IPS-18c (cell line): Measurements from ENCODE around the gene DIPK1C.

Source experiments
- H3K4me3 ChIP-seq: 2 replicates; pipeline ENCODE4 v1.7.0; 2013; ENCODE audit warnings: low read depth, mild to moderate bottlenecking, low read length, moderate library complexity; ENCODE audit not compliant: insufficient read depth
- H3K9me3 ChIP-seq: one replicate; pipeline ENCODE4 v1.6.1; 2013; ENCODE audit warnings: mild to moderate bottlenecking, low read length, moderate library complexity; ENCODE audit not compliant: control insufficient read depth, insufficient read depth

The DIPK1C gene

GRCh38 chr18:74459889-74460288, 2.8 kb upstream of the DIPK1C start:
- Histone ChIP-seq H3K4me3 (no peak overlapping the region), H3K9me3 (no peaks in the 10 kb centered on the region)

- Histone ChIP-seq H3K9me3 (no peaks in the 10 kb centered on the region), H3K4me3 (peak overlapping the region; percentile 20; the same call in 1 of the 2 replicates)
Measured at GRCh38 chr18:74457725-74458421, 765 bp upstream of the DIPK1C start.

DNA sequence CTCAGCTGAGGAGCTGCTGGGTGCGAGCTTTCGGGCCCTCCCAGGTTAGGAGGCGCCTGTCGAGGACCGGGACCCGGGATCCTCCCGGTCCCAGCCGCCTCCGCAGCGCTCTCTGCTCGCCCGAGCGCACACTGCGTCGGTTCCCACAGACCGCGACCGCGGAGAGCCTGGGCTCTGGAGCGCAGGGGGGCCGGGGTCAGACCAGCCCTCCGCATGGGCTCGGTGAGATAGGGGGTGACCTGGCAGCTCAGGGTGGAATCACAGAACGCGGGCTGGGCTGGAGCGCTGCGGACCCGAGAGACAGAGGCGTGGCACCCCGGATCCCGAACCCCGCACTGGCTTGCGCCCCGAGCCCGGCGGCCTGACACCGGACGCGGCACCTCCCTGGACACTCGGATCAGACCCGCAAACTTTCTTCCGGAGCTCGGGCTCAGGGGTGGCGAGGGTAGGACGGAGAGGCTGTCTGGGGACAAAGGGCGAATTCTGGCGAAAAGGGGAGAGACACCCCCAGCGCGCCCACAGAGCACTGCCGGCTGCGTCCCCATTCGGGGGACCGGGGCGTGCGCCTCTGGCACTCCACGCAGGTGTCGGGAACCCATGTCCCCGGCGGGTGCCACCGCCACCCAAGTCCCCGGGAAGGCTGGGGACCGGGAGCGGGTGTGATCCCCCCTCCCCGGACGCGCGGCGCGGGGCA, 612 bp downstream of the DIPK1C start:
- H3K4me3 ChIP-seq, result peak overlapping the region; percentile 64
- H3K9me3 ChIP-seq, result no peaks in the 10 kb centered on the region

GRCh38 chr18:74456017-74456348, 1.1 kb downstream of the DIPK1C start:
- H3K9me3 ChIP-seq, result no peaks in the 10 kb centered on the region
- peak overlapping the region; percentile 64; the same call in 1 of the 2 replicates for H3K4me3 ChIP-seq

GRCh38 chr18:74455386-74455785, 1.7 kb downstream of the DIPK1C start:
- no peak overlapping the region for H3K4me3 ChIP-seq

GRCh38 chr18:74454279-74454751, 2.8 kb downstream of the DIPK1C start:
- H3K4me3 ChIP-seq, result no peak overlapping the region
- no peaks in the 10 kb centered on the region for H3K9me3 ChIP-seq

More at GRCh38 chr18:74455386-74455785, 1.7 kb downstream of the DIPK1C start:
- H3K9me3 ChIP-seq, result no peaks in the 10 kb centered on the region

GRCh38 chr18:74453642-74454198, 3.4 kb downstream of the DIPK1C start:
- Histone ChIP-seq H3K9me3 (peaks cover 2% of the 10 kb centered on the region), H3K4me3 (no peak overlapping the region)

DNA sequence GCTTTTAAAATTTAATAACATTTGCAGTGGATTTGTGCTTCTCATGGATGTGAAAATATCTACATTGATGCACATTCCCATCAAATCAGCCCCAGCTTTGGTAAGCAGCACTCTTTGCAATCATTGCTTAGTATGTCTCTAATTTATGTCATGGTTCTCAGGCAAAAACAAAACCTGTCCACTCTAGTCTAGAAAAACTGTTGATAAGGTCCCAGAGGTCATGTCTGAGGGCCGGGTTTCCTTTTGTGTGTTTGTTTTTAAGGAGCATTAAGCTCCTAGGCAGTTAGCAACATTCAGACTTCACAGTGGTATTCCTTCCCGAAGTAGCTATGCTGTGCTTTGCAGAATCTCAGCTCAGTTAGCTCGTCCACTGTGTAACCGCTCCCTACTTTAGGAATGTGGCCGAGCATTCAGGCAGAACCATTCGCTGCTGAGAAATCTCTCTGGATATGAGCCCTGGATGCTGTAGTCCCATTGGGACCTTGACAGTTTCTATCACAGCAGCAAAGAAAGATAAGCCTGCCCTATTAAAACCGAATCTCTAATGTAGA, 4.0 kb downstream of the DIPK1C start:
- peaks cover 2% of the 10 kb centered on the region for H3K9me3 ChIP-seq
- H3K4me3 ChIP-seq, result no peak overlapping the region

DNA sequence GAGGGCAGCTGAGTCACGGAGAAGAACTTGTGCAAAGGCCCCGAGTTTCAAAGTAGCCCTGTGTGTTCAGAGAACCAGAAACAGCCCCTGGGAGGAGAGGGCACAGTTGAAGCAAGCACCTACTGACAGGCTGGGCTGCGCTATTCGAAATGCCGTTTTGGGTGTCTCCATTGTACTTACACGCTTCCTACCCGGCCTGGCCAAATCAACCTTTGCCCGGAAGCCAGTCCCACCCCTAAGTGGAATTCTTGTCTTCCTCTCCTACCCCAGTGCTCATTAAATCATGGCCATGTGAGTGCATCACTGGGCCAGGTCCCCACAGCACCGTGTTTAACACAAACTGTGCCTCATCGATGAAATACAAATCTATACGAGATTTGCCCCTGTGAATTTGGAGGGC, 6.0 kb downstream of the DIPK1C start:
- Histone ChIP-seq H3K4me3 (no peak overlapping the region), H3K9me3 (peaks cover 2% of the 10 kb centered on the region)

DNA sequence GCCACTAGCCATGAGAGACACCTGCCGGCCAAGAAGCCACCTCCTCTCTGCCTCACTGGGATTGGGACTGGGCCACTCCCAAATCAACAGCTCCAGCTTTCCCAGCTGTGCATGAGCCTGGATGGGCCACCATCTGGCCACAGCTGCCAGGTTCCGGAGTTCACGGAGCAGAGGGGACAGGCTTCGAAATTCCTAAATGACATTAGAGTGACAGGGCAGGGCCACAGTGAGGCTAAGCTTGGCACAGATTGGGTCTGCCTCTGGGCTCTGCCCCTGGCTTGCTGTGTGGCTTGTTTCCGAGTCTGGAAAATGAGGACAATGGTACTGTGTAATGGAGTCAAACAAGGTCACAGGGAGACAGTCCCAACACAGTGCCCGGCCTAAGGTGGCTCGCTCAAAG, 6.5 kb downstream of the DIPK1C start:
- H3K4me3 ChIP-seq, result no peak overlapping the region
- peaks cover 2% of the 10 kb centered on the region for H3K9me3 ChIP-seq

- H3K4me3 ChIP-seq, result no peak overlapping the region
- H3K9me3 ChIP-seq, result peaks cover 2% of the 10 kb centered on the region
Measured at GRCh38 chr18:74447404-74448152, 9.5 kb downstream of the DIPK1C start.

GRCh38 chr18:74446631-74447403, 10.3 kb downstream of the DIPK1C start:
- Histone ChIP-seq H3K4me3 (no peak overlapping the region), H3K9me3 (peaks cover 2% of the 10 kb centered on the region)

DNA sequence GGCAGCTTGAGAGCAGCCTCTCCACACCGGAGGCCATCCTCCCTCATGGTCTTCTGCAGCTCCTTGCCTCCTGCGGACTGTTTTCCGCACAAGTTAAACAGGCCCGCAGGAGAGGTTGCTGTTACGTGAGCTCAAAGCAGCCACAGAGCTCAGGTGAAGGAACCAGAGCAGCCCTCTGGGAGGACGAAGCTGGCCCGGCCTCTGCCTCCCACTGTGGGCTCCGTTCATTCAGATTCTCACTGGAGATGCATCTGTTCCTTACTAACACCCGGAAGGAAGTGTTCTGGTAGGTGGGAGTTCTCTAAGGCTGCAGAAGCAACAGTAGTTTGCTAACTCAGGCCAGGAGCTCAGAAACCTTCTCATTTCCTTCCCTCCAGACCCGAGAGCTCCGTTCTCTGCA, 10.9 kb downstream of the DIPK1C start:
- peaks cover 2% of the 10 kb centered on the region for H3K9me3 ChIP-seq
- no peak overlapping the region for H3K4me3 ChIP-seq

DNA sequence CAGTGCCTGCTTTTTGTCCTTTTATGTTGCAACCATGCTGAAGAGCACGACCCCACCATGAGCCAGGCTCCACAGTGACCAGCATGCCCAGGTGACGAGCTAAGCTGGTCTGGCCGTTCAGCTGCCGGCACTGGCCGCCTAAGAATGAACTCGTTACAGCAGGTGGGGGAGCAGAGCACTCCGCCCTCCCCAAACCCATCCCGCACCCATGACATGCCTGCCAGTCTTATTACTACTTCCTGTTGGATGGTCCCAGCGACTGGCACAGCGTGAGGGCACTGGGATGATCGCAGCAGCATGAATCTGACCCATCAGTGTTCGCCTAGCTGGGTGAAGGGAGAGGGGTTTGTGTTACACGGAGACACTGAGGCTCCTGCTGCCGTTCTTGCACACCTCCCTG, 11.5 kb downstream of the DIPK1C start:
- Histone ChIP-seq H3K4me3 (no peak overlapping the region), H3K9me3 (peaks cover 2% of the 10 kb centered on the region)

- peaks cover 2% of the 10 kb centered on the region for H3K9me3 ChIP-seq
Measured at GRCh38 chr18:74444104-74444503, 13.0 kb downstream of the DIPK1C start.

GRCh38 chr18:74440808-74441427, 16.2 kb downstream of the DIPK1C start:
- Histone ChIP-seq H3K4me3 (no peak overlapping the region), H3K9me3 (no peaks in the 10 kb centered on the region)

More at GRCh38 chr18:74444104-74444503, 13.0 kb downstream of the DIPK1C start:
- H3K4me3 ChIP-seq, result no peak overlapping the region
